ENCODE measurements around the gene SGMS1. TPM values are rescaled to one million over a fixed set of nuclear protein-coding genes. Genes with fewer than 3 reads are reported as not detected.

Gene SGMS1
- total RNA-seq, 1 donor from 2014 or later = 18.6 TPM

DNA sequence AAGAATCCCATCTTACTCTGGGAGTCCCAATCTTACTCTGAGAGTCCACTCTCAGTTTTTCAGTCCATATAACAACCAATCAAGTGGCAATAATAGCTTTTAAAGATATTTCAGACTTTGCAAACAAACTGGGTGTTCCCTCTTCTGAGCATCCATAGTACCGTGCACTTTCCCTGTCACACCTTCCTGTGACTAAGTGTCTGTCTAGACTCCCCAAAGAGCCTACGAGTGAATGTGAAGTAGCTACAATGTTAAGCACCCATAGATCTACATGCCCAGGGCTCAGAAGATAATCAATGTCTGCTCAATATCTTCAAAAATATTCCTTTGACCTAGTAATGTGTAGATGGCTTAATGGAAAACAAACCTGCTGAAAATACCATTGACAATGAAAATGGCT is 276.8 kb downstream of the SGMS1 start:
- H3K4me3 Mint-ChIP-seq = peak overlapping the region; percentile 6
- H3K9me3 Mint-ChIP-seq = peaks cover 24% of the 10 kb centered on the region
- DNase-seq (ENCODE audit: low spot score) = no peak
- H3K36me3 Mint-ChIP-seq (ENCODE audit: low read depth) = peaks cover 33% of the 10 kb centered on the region
- H3K27ac Mint-ChIP-seq = peak overlapping the region; percentile 28
- H3K4me1 Mint-ChIP-seq (ENCODE audit: low read depth) = peaks cover 28% of the 10 kb centered on the region
- intact Hi-C loops (cut with micrococcal nuclease) = no loop called here
- H3K27me3 Mint-ChIP-seq (ENCODE audit: insufficient read depth) = no peaks in the 10 kb centered on the region

DNA sequence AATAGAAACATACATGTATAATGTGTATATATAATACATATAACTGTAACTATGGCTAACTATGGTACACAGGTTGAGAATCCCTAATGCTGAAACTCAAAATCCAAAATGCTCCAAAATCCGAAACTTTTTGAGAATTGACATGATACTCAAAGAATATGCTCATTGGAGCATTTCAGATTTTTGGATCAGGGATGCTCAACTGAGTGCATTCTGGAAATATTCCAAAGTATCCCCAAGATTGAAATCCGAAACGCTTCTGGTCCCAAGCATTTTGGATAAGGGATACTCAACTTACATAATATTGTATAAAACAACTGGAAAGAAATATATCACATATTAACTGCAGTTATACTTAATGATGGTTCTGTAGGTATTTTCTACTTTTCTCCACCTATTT is 278.2 kb downstream of the SGMS1 start:
- Mint-ChIP-seq H3K27me3 (ENCODE audit: insufficient read depth) (no peaks in the 10 kb centered on the region), H3K4me1 (ENCODE audit: low read depth) (peaks cover 28% of the 10 kb centered on the region), H3K36me3 (ENCODE audit: low read depth) (peaks cover 27% of the 10 kb centered on the region), H3K9me3 (peaks cover 15% of the 10 kb centered on the region), H3K27ac (no peak overlapping the region), H3K4me3 (no peak overlapping the region)
- intact Hi-C loops (cut with micrococcal nuclease) = no loop called here
- DNase-seq (ENCODE audit: low spot score) = no peak

DNA sequence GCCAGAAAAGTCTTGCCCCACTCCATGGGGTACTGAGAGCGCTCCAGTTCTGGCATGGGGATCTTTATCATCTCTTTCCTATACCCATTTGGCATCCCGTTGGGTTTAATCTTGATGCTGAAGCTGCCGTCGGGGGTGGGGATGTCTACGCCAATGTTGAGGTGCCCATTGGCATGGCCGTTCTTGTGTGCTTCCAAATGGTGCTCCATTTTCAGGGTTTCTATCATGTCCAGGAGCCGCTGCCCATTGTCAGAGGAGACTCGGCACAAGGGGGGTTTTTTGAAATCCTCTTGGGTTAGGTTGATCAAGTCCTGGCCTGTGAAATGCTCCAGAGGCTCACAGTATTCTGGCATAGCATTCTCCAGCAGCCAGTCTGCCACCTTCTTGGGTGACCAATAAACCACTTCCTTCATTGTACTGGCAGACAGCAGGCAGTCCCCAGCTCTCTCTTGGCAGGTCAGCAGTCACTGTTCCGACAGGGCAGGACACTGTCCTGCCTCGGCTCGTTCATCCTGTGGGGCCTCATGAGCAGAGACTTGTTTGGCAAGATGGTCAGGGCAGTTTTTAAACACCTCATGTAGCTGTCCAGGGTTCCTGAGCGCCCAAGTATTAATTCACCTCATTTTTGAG is 279.9 kb downstream of the SGMS1 start:
- Mint-ChIP-seq H3K4me3 (no peak overlapping the region), H3K27ac (no peak overlapping the region), H3K36me3 (ENCODE audit: low read depth) (peaks cover 25% of the 10 kb centered on the region), H3K9me3 (no peaks in the 10 kb centered on the region), H3K4me1 (ENCODE audit: low read depth) (peaks cover 34% of the 10 kb centered on the region), H3K27me3 (ENCODE audit: insufficient read depth) (no peaks in the 10 kb centered on the region)
- DNase-seq (ENCODE audit: low spot score) = no peak
- intact Hi-C loops (cut with micrococcal nuclease) = no loop called here

DNA sequence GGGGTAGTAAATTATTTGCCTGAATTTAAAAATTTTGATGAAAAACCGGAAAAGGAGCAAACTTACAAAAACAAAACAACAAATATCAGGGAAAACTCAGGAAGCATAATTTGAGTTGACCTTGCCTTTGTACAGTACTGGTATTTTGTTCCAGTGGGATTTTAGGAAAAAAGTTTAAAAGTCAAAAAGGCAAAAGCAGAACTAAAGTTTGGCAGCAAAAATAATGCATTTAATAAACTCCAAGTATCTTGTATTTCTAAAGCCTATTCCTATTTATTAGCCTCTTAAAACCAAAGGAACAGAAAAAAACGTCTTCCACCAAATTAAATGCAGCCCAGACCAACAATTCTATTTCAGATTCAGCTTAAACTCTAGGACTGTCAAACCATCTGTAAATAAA is 281.8 kb downstream of the SGMS1 start:
- Mint-ChIP-seq H3K4me1 (ENCODE audit: low read depth) (peaks cover 17% of the 10 kb centered on the region), H3K4me3 (no peak overlapping the region), H3K27ac (no peak overlapping the region), H3K9me3 (no peaks in the 10 kb centered on the region), H3K27me3 (ENCODE audit: insufficient read depth) (no peaks in the 10 kb centered on the region), H3K36me3 (ENCODE audit: low read depth) (peaks cover 20% of the 10 kb centered on the region)
- intact Hi-C loops (cut with micrococcal nuclease) = no loop called here
- DNase-seq (ENCODE audit: low spot score) = no peak

DNA sequence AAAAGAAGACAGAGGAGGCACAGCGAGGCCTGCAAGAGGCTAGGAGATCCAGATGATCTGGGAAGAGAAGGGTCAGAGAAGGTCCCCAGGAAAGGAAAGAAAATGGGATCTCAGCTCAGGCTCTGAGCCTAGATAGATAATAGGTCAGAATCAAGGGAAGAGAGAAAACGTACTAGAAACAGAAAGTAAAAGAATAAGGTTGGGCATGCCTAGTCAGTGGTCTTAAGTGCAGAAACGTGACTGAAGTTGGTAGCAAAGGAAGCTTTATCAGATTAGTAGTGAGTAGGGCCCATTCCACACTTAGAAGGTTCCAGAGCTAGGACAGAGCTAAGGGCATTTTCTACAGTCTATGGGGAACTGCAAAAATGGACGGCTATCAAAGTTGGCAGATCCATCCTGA is 287.6 kb downstream of the SGMS1 start:
- Mint-ChIP-seq H3K27ac (no peak overlapping the region), H3K9me3 (no peaks in the 10 kb centered on the region), H3K27me3 (ENCODE audit: insufficient read depth) (no peaks in the 10 kb centered on the region), H3K4me3 (peak overlapping the region; percentile 61), H3K36me3 (ENCODE audit: low read depth) (peaks cover 29% of the 10 kb centered on the region), H3K4me1 (ENCODE audit: low read depth) (peaks cover 34% of the 10 kb centered on the region)
- DNase-seq (ENCODE audit: low spot score) = no peak
- intact Hi-C loops (cut with micrococcal nuclease) = no loop called here

DNA sequence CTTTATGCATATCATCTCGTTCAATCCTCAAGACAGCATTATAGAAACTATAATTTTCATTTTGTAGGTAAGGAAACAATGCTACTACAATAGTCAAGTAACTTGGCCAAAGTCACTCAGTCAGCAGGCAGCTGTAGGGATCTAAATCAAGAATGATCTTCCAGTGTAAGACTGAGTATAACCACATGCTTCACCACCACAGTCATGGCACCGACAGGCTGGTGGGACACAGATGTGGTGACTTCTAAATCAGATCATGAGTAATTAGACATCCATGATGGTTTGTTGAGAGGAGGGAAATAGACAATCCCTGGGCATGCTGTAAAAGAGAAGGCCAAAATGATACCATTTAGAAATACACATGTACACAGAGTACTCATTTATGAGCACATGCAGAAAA is 288.4 kb downstream of the SGMS1 start:
- intact Hi-C loops (cut with micrococcal nuclease) = no loop called here
- Mint-ChIP-seq H3K9me3 (no peaks in the 10 kb centered on the region), H3K36me3 (ENCODE audit: low read depth) (peaks cover 29% of the 10 kb centered on the region), H3K4me3 (no peak overlapping the region), H3K4me1 (ENCODE audit: low read depth) (peaks cover 34% of the 10 kb centered on the region), H3K27me3 (ENCODE audit: insufficient read depth) (no peaks in the 10 kb centered on the region), H3K27ac (no peak overlapping the region)
- no peak for DNase-seq (ENCODE audit: low spot score)

DNA sequence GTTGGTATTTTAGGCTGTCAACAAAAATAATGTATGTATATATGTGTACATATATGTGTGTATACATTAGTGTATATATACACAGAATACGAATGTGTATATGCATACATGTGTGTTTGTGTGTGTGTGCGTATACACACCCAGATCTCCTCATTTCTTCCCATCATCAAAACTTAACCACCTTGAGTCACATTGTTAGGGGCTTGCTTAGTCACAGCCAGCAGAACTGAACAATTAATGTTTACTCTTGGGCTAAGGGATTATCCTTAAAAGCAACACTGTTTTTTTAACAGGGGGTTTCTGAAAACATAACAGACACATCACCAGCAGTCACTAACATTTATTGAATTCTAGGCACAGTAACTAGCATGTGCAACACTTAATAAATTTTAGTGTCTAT is 289.5 kb downstream of the SGMS1 start:
- no peak overlapping the region for H3K4me3 Mint-ChIP-seq
- peak overlapping the region; percentile 0 for H3K27ac Mint-ChIP-seq
- peaks cover 28% of the 10 kb centered on the region for H3K4me1 Mint-ChIP-seq (ENCODE audit: low read depth)
- no peaks in the 10 kb centered on the region for H3K9me3 Mint-ChIP-seq
- intact Hi-C loops (cut with micrococcal nuclease) = no loop called here
- H3K36me3 Mint-ChIP-seq (ENCODE audit: low read depth) = peaks cover 23% of the 10 kb centered on the region
- DNase-seq (ENCODE audit: low spot score) = no peak
- H3K27me3 Mint-ChIP-seq (ENCODE audit: insufficient read depth) = no peaks in the 10 kb centered on the region

DNA sequence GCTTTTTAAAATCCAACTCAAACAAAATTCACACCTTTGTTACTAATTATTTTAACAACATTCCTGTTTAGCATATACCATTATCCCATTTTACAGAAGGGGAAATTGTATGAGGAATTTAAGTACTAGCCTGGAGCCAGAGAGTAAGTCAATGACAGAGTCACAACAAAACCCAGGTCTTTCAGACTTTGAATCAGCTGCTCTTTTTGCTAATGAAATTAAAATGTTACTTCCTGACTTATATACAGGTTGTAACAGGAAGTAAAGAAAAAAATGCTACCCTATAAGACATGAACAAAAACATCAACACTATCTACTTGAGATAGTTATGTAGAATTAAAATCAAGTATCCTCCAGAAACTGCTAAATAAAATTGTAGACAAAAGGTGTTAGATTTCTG is 289.9 kb downstream of the SGMS1 start:
- DNase-seq (ENCODE audit: low spot score) = no peak
- Mint-ChIP-seq H3K4me1 (ENCODE audit: low read depth) (peaks cover 32% of the 10 kb centered on the region), H3K9me3 (no peaks in the 10 kb centered on the region), H3K27ac (no peak overlapping the region), H3K4me3 (no peak overlapping the region), H3K27me3 (ENCODE audit: insufficient read depth) (no peaks in the 10 kb centered on the region), H3K36me3 (ENCODE audit: low read depth) (peaks cover 20% of the 10 kb centered on the region)
- intact Hi-C loops (cut with micrococcal nuclease) = loop anchor here (1.0 kb wide), 1 partner anchor 9 kb away; no protein-coding TSS in a partner anchor

DNA sequence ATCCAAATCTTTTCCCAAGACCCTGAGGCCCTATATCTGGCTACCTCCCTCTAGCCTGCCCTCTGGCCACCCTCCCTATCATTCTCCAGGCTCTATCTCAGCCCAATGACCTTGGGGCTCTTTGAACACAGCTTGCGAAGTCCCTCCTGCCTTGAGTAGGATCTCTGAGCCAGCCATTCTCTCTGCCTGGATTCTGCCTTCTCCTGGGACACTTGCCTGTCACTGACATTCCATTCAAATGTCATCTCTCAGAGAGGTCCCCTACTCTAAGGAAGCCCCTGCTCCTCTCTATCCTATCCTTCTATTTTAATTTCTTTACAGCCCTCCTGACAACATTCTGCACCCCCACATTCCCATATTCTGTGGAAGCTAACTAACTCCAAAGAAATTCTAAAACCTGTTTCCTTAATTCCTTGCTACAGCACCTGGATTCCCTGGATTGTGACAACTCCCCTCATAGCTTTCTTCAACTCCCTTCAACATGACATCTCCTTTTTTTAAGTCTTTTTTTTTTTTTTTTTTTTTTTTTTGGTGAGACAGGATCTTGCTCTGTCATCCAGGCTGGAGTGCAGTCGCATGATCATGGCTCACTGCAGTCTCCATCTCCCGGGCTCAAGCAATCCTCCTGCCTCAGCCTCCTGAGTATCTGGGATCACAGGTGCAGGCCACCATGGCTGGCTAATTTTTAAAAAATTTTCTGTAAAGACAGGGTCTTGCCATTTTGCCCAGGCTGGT is 291.5 kb downstream of the SGMS1 start:
- DNase-seq (ENCODE audit: low spot score) = no peak
- Mint-ChIP-seq H3K36me3 (ENCODE audit: low read depth) (peaks cover 19% of the 10 kb centered on the region), H3K27me3 (ENCODE audit: insufficient read depth) (no peaks in the 10 kb centered on the region), H3K9me3 (no peaks in the 10 kb centered on the region), H3K4me1 (ENCODE audit: low read depth) (peaks cover 44% of the 10 kb centered on the region), H3K4me3 (no peak overlapping the region), H3K27ac (no peak overlapping the region)
- intact Hi-C loops (cut with micrococcal nuclease) = no loop called here

DNA sequence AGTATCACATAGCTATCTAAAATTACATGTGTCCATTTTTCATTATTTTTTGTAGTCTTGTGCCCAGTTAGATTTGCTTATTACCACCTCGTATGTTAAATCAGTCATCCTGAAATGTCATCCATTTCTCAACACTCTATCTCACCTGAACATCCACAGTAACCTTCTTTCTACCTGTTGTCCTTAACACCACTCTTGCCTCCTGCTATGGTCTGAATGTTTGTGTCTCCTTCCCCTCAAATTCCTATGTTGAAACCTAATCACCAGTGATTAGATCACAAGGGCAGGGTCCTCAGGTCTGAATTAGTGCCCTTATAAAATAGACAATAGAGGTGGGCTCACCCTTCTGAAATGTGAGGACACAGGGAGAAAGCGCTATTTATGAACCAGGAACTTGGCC is 292.3 kb downstream of the SGMS1 start:
- Mint-ChIP-seq H3K4me1 (ENCODE audit: low read depth) (peaks cover 52% of the 10 kb centered on the region), H3K27ac (no peak overlapping the region), H3K27me3 (ENCODE audit: insufficient read depth) (no peaks in the 10 kb centered on the region), H3K9me3 (no peaks in the 10 kb centered on the region), H3K36me3 (ENCODE audit: low read depth) (peaks cover 24% of the 10 kb centered on the region), H3K4me3 (no peak overlapping the region)
- intact Hi-C loops (cut with micrococcal nuclease) = no loop called here
- DNase-seq (ENCODE audit: low spot score) = no peak

DNA sequence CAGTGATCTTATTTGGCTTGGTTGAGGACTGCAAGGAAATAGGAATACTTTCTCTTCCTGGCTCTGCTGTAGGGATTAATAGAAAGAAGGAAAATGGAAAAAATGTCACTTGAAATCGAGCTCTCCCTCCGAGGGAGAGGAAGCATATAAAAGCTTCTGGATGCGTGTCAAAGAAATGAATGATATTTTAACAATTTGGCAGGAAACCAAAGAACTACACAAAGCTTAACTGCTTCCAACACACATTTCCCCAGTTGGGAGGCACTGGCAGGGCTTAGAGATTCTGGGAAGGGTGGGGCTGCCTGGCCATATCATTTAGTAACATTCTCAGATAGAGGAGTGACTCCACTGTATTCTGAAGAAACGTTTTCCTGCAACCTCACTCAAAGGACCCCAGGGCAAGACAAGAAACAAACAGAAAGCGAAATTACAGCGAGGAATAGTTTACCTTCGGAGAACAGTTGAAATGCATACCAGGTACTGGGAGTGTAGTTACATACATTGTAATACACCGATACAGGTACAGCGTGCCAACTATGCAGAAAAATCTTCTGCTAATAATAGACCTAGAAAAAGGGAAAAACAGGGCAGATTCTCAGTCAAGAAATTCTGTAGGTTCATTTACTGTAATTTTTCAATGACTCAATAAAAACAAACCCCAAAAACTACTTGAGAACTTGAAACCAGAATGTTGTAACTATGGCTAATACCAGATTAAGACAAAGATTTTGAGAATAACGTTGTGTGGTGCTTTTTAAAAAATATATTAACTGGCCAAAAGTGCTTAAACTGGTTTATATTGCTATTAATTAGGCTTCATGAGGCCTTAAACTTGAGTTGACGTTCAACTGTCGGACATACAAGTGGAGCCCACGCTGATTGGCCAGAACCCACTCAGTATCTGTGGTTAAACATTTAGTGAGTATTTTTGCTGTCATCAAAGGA is 296.7 kb downstream of the SGMS1 start:
- H3K9me3 Mint-ChIP-seq = no peaks in the 10 kb centered on the region
- H3K4me3 Mint-ChIP-seq = peak overlapping the region; percentile 69
- peaks cover 18% of the 10 kb centered on the region for H3K36me3 Mint-ChIP-seq (ENCODE audit: low read depth)
- no peak for DNase-seq (ENCODE audit: low spot score)
- intact Hi-C loops (cut with micrococcal nuclease) = loop anchor here (2.0 to 5.0 kb wide), 4 partner anchors 70 to 295 kb away; partner anchors contain the start of gene SGMS1
- H3K27ac Mint-ChIP-seq = peak overlapping the region; percentile 23
- peaks cover 62% of the 10 kb centered on the region for H3K4me1 Mint-ChIP-seq (ENCODE audit: low read depth)
- no peaks in the 10 kb centered on the region for H3K27me3 Mint-ChIP-seq (ENCODE audit: insufficient read depth)

DNA sequence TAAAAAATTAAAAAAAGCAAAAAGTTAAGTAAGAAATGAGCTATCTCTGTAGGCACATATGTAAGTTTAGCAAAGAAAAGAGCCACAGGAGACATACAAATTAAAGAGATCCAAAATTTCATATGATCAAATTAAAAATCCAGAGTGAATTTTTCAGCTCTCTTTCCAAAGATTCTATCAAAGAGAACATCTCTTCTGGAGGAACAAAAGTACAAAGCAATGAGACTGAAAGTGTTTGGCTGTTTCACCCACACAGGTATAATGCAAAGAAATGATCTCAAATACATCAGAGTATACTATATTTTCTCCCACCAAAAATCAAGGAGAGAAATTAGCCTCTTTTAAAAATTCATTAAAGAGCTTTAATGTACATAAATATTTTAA is 297.6 kb downstream of the SGMS1 start:
- H3K27me3 Mint-ChIP-seq (ENCODE audit: insufficient read depth) = no peaks in the 10 kb centered on the region
- intact Hi-C loops (cut with micrococcal nuclease) = loop anchor here (2.0 to 5.0 kb wide), 4 partner anchors 71 to 296 kb away; partner anchors contain the start of gene SGMS1

More for the DNA sequence above, 297.6 kb downstream of the SGMS1 start:
- Mint-ChIP-seq H3K36me3 (ENCODE audit: low read depth) (peaks cover 20% of the 10 kb centered on the region), H3K4me3 (no peak overlapping the region), H3K9me3 (no peaks in the 10 kb centered on the region), H3K4me1 (ENCODE audit: low read depth) (peaks cover 70% of the 10 kb centered on the region), H3K27ac (no peak overlapping the region)
- no peak for DNase-seq (ENCODE audit: low spot score)

Measured in activated T-helper 1 cell treated with anti-CD3 and anti-CD28 coated beads, Interleukin-12 subunit alpha, Interleukin-12 subunit beta, Interleukin-2, Interleukin-4 antibody, amounts not matched to agents 30 ng/mL and 10 ng/mL and 1 ng/mL, durations not matched to agents 14 hours and 24 hours and 36 hours (primary cell).